ENCODE data around the gene ABI3BP.
A peak's percentile ranks its signal among the peaks of the same experiment; 100 is the strongest.

Gene ABI3BP

GRCh38 chr3:100982710-100983109, 10.5 kb downstream of the ABI3BP start:
- DNase-seq (ENCODE audit: insufficient read length, low spot score) = no peak
- FAIRE-seq = no peak

- DNase-seq (ENCODE audit: insufficient read length, low spot score) = no peak
- FAIRE-seq = no peak
Observed at GRCh38 chr3:100981164-100981911, 11.9 kb downstream of the ABI3BP start.

GRCh38 chr3:100978011-100978659, 15.1 kb downstream of the ABI3BP start:
- no peak for FAIRE-seq
- DNase-seq (ENCODE audit: insufficient read length, low spot score) = no peak

GRCh38 chr3:100976611-100977010, 16.6 kb downstream of the ABI3BP start:
- FAIRE-seq (no peak), DNase-seq (ENCODE audit: insufficient read length, low spot score) (no peak)

- no peak for FAIRE-seq
Observed at GRCh38 chr3:100975714-100976113, 17.5 kb downstream of the ABI3BP start.

GRCh38 chr3:100973594-100973993, 19.6 kb downstream of the ABI3BP start:
- no peak for FAIRE-seq
- DNase-seq (ENCODE audit: insufficient read length, low spot score) = no peak

More at GRCh38 chr3:100975714-100976113, 17.5 kb downstream of the ABI3BP start:
- DNase-seq (ENCODE audit: insufficient read length, low spot score) = no peak

GRCh38 chr3:100972867-100973266, 20.4 kb downstream of the ABI3BP start:
- FAIRE-seq (no peak), DNase-seq (ENCODE audit: insufficient read length, low spot score) (no peak)

GRCh38 chr3:100972301-100972844, 20.8 kb downstream of the ABI3BP start:
- DNase-seq (ENCODE audit: insufficient read length, low spot score) (no peak), FAIRE-seq (no peak)

- FAIRE-seq = no peak
- DNase-seq (ENCODE audit: insufficient read length, low spot score) = no peak
Observed at GRCh38 chr3:100971798-100972197, 21.4 kb downstream of the ABI3BP start.

GRCh38 chr3:100970477-100970990, 22.7 kb downstream of the ABI3BP start:
- no peak for DNase-seq (ENCODE audit: insufficient read length, low spot score)
- FAIRE-seq = no peak

- DNase-seq (ENCODE audit: insufficient read length, low spot score) (no peak), FAIRE-seq (no peak)
Observed at GRCh38 chr3:100968932-100969906, 24.0 kb downstream of the ABI3BP start.

- DNase-seq (ENCODE audit: insufficient read length, low spot score) (no peak), FAIRE-seq (no peak)
Observed at GRCh38 chr3:100966807-100967206, 26.4 kb downstream of the ABI3BP start.

- FAIRE-seq = no peak
- no peak for DNase-seq (ENCODE audit: insufficient read length, low spot score)
Observed at GRCh38 chr3:100966049-100966491, 27.2 kb downstream of the ABI3BP start.

GRCh38 chr3:100963041-100963440, 30.2 kb downstream of the ABI3BP start:
- FAIRE-seq = no peak
- DNase-seq (ENCODE audit: insufficient read length, low spot score) = no peak

- FAIRE-seq (no peak), DNase-seq (ENCODE audit: insufficient read length, low spot score) (no peak)
Observed at GRCh38 chr3:100957261-100957986, 35.8 kb downstream of the ABI3BP start.

GRCh38 chr3:100956276-100956675, 36.9 kb downstream of the ABI3BP start:
- FAIRE-seq = no peak
- DNase-seq (ENCODE audit: insufficient read length, low spot score) = no peak

- FAIRE-seq = no peak
- peak; percentile 18 for DNase-seq (ENCODE audit: insufficient read length, low spot score)
Observed at GRCh38 chr3:100954990-100955389, 38.2 kb downstream of the ABI3BP start.

GRCh38 chr3:100954199-100954935, 38.9 kb downstream of the ABI3BP start:
- FAIRE-seq = no peak

GRCh38 chr3:100953103-100953502, 40.1 kb downstream of the ABI3BP start:
- DNase-seq (ENCODE audit: insufficient read length, low spot score) (no peak), FAIRE-seq (no peak)

More at GRCh38 chr3:100954199-100954935, 38.9 kb downstream of the ABI3BP start:
- DNase-seq (ENCODE audit: insufficient read length, low spot score) = no peak

Data from HTR-8/SVneo (cell line).